IPS DF 4.7 (cell line): ENCODE measurements around the gene ALK.

Experiments
- DNase-seq: peaks from one replicate; pipeline ENCODE4 v3.0.0-alpha.2; 2013; ENCODE audit warnings: low spot score; ENCODE audit errors: extremely low read depth

ALK gene

DNA sequence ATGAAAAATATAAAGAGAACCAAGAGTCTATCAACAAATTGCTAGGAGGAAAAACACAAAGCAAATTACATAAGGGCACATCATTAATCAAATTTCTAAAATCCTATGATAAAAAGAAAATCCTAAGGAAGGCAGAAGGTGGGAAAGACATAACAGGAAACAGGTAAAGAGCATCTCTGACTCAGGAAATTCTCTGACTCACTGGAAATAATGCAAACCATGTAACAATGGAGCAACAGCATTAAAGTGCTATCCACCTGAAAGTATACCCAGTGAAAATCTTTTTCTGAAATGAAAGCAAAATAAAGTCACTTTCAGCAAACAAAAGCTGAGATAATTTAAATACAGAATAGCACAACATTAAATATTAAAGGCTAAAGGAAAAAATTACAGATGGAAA is 10.9 kb downstream of the ALK start:
- DNase-seq = no peak

DNA sequence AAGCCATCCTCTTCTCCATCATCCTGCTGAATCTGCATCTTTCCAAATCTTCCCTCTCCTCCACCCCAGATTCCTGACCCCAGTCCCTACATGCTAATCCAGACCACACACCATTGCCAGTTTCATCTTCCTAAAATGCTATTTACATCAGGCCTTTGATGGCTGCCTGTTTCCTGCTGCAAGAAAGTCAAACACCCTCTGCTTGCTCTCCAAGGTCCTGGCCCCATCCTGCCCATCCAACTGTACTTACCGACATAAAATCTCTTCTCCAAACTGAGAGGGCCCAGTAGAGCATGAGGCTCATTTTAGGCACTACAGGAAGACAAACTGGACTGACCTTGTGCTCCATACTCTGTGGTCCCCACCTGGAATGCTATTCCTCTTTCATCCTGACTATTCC is 19.0 kb downstream of the ALK start:
- no peak for DNase-seq

DNA sequence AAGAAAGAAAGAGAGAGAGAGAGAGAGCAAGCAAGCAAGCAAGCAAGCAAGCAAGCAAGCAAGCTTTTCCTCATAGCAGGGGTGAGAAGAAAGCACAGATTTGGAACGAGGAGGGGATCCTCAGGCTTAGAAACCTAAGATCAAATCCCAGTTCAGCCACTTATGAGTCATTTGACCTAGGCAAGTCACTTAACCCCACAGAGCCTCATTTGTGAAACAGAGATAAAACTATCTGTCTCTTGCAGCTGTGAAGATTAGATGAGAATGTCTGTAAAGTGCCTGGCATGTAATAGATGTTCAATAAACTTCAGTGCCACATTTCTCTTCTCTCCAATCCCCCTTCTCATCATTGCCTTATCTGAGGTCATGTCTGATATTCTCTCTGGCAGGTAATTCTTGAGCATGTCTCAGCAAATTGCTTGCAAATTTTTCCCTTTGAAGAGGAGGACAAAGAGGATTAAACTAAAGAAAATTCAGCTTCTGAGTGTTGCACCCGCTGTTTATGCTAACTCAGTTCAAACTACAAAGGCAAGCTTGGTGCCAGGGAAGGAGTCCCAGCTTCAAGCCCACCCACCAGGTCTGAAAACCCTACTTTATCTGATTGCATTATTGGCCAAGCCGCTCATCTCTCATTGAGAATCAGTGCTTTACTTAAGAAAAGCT is 20.3 kb downstream of the ALK start:
- no peak for DNase-seq

DNA sequence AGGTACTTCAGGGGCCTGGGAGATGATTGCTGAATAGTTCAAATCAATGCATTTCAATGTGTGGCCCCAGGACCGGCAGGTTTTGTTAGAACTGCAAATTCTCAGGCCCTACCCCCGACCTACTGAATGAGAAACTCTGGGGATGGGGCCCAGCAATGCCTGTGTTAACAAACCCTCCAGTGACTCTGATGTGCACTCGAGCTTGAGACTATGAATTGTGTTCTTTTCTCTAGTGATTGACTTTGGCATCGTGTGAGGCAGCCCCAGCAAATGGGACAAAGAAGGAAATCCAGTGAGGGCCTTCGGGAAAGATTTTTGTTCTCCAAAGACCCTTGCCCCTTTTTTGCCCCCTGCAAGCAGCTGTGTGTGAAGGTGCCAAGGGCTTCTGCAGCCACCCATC is 22.4 kb downstream of the ALK start:
- DNase-seq = no peak

DNA sequence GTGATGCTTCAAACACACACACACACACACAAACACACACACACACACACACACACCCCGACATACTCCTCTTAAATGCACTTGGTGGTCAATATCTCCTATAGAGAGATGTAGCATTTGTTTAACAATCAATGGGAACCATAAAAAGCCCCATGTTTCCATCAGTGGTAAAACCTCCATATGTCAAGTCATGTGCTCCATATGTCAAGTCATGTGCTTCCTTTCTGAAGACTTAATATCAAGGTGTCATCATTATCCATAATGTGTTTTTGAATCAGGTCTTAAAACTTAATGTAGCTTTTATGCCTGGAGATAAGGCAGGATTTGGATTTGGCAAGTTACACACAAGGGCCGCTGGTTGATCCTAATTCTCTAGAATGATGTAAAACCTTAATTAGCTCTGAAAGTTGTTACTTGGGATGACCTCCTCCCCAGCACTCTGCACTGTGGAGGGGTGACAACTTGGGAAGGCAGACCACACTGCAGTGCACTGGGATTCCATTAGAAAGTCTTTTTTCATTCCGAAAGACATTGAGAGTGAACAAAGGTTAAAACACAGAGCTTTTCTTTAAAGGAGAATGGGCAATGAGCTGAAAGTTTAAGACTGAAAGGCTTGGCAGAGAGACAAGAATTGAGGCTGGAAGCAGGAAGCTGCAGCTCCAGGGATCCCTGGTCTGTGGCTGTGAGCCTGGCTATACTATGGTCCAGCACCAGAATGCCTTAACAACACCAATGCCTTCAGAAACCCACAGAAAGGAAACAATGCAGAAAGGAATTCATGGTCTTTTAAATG is 26.4 kb downstream of the ALK start:
- no peak for DNase-seq

DNA sequence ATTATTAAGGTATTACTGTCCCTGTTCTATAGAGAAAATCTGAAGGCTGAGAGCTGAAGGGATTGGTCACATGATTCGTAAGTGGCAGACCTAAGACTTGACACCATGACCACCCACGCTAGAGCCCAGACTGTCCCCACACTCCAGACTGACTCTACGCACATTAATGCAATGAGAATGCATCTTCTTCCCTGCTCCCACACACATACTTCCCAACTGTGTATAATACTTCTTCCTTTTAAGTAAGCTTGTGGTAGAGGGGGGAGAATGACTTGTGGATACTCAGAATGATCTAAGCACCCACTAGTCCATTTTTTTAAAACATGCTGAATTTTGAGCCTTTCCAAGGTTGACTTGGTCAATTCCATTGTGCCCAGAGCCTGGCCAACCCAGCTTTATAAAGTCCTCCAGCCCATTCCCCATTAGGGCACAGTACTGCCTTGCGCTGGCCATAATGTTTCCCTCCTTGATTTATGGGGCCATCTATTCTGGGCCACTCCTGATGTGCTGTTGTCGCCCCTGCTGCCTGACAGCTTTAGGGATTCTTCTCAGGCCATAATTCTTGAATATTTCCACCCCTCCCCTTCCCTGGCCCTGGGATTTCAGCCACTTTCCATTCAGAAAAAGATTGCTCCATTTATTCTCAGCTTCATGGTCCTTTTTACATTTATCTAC is 28.7 kb downstream of the ALK start:
- no peak for DNase-seq

DNA sequence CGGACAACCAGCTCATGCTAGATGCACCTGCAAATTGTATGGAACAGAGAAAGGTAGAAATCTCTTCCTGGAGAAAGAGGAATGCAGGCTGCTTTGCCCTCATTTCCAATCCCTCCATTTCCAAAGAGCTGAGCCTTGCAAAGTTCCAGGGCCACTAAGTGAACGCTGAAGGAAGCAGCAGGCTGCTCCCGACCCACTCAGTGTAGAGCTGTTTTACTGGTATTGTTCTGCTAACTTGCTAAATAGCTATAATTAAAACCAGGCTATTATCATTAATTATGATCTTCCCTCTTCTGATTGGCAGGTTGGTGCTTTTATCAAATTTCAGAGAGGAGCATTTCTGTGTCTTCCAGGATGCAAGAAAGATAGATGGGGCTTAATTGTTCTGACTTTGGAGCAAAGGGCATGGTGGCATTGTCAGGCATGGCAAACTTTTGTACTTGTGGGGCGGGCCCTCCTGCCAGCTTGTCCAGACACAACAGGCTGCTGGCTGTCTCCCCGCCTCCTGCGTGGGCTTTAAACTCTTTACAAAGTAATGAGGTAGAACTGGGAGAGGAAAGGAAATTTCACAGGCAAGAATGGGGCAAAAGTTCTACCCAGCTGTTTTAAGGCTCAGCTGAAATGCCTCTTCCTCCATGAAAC is 40.2 kb downstream of the ALK start:
- no peak for DNase-seq

DNA sequence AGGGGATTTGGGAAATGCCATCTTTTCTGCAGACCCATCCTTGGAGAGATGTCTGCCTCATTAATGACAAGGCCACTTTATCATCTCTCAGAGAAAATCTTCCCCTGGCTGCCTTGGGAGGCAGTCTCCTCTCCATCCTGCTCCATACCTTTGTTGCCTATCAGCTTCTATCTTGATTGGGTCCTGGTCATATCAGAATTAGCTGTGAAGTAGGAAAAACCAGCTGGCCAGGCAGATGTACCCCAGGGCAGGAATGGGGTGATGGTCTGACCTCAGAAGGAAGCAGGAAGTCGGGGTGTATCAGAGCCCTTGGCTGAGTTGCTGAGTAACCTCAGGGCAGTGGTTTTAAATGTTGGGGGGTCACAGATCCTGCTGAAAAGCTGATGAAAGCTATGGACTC is 41.3 kb downstream of the ALK start:
- DNase-seq = no peak

DNA sequence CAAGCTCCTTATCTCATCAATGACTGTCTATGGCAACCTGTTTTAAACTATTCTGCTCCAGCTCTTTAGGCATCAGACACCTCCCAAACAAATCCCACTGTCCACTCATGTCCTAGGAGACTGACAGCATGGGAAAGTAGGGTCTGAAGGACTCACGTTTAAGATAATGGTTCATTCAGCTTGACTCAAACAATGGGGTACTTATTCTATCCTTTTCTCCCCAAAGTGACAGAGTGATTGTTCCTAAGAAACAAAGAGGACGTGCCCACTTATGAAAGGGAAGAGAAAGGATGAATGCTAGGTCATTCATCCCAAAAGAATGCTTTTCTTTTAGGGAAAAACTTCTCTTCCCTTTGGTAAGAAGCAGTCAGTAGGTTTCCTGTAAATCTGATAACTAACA is 41.9 kb downstream of the ALK start:
- DNase-seq = no peak

DNA sequence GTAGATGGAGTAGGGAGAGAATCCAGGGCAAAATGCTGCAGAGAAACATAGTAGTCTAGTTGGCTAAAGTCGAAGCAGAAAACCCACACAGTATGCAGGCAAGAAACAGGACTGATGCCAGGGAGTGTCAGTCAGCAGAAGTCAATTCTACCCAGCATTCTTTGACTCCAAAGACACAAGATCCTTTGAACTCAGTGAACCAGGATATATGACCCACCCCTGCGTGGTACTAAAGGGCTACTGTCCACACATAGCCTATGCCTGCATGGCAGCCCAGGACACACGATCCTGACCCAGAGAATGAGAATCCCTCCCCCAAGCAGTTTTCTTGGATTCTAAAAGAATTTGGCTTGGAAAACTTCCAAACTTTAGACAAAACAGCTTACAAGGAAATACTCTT is 42.5 kb downstream of the ALK start:
- DNase-seq = no peak

DNA sequence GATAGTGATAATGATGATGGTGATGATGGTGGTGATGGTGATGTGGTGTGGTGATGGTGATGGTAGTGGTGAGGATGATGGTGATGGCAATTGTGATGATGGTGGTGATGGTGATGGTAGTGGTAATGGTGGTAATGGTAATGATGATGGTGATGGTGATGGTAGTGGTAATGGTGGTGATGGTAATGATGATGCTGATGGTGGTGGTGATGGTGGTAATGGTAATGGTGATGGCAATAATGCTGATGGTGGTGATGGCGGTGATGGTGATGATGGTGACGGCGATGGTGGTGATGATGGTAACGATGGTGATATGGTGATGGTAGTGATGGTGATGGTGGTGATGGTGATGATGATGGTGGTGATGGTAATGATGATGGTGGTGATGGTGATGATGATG is 45.0 kb downstream of the ALK start:
- DNase-seq = no peak

DNA sequence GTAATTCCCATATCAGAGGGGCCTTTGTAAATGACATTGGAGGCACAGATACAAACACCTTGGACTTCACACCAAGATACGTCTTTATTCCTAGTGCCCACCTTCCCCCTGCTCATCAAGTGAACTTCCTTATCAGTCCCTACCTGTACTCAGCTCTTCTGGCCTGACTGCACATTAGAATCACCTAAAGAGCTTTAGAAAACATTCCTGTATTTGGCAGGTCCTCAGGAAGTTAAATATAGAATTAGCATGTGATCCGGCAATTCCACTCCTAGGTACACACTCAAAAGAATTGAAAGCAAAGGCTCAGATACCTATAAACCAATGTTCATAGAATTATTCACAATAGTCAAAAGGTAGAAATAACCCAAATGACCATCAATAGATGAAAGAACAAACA is 46.6 kb downstream of the ALK start:
- DNase-seq = no peak

DNA sequence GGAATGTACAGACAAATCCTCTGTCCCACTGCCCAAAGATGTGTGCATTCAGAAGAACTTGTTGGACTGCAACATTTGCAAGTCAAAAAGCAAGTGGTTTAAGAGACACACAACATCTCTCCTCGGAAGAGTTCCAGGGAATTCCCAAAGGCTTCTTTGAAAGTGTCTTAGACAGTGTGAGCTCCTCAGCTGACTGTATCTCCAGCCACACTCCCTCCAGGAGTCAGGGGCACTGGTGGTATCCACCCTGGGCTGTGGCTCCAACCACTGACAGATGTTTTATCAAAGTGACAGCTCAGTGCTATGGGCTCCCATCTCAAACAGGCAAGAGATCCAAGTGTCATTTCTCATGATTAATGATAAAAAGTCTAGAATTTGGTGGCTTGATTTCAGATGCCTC is 48.5 kb downstream of the ALK start:
- DNase-seq = no peak

DNA sequence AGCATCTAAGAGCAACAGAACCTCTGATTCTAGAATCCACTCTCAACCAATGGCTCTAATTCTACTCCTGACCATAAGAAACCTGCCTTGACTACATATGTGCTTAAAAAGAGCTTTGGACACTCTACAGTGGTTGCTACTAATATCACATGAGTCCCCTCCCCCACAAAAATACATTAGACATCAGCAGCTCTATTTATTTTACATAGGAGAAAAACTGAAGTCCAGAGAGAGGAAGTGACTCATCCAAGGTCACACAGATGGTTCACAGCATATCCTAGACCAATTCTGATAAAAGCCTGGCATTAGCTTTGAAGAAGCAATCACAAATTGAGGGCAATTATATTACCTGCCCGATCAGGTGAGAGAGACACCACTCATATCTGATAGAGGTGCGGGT is 49.8 kb downstream of the ALK start:
- no peak for DNase-seq

DNA sequence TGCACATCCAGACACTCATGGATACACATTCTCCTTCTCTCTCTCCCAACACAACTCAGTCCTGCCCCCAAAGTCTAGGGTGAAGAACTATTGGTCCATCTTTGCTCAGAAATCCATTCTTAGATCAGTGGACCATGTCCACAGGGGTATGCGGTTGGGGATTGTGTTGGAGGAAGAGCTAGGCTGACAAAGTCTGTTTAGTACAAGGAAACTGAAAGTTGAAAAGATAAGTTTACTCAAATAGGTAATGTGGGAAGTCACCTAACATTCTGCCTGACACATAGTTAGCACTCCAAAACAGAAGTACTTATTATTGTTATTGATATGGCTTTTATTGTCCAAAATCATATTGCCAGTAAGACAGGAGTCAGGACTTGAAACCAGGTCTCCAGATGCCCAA is 55.9 kb downstream of the ALK start:
- no peak for DNase-seq

DNA sequence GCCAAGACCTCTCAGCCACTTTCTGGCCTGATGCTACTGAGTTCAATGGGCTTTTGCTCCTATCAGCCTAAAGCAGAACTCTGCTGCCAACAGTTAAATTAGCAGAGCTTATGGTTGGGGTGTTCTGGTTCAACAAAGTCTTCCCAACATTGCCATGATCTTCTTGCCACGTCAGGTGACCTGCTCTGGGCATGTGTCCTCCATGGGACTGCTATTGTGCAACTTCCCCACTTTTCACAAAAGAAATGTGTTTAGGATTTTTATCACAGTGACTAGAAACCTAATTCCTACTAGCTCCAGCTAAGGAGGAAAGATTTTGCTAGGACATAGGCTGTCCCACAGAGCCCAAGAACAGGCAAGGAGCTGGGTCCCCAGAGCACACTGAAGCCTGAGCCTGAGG is 56.4 kb downstream of the ALK start:
- no peak for DNase-seq

DNA sequence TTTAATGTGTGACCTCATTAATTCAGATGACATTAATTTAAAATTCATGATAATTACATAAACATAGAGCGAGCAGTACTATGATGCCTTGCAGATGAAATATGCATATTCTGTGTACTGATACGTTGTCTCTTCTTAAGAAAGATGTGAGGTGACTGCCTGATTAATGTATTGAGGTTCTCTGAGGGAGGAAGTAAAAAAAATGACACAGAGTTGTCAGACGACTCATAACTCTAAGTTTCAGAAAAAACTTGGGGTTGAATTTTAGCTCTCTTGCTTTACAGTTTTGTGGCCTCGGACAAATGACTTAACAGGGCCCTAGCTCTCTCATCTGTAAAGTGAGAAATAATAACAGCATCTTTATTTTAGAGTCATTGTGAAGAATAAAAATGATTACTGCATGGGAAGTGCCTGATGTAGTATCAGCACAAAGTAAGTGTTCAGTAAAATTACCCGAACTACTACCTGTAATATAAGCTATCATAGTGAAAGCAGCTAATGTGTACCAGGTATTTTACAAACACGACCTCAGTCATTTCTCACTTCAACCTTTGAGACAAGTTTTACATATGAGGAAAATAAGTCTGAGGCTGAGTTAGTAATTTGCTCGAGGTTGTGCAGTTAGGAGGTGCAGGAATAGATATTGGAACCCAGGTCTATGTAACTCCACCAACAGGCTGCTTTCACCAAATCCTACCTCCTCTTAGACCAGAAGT is 65.3 kb downstream of the ALK start:
- DNase-seq = no peak

DNA sequence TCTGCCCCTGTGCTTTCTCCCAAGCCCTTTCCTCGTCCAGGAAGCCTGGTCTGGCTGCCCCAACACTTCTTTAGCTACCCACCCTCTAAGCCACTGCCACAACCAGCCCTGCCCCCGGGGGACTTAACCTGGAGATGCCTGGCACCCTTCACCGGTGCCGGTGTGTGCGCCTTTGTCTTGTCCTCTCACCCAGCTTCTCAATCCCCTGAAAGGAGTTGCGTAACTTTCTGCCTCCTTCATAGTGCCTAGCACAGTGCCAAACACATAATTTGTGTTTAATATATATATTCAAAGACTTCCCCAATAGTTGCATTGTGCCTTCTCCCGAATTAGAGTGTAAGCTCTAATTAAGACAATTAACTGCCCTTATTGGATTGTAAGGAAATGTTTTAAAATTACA is 70.6 kb downstream of the ALK start:
- no peak for DNase-seq

DNA sequence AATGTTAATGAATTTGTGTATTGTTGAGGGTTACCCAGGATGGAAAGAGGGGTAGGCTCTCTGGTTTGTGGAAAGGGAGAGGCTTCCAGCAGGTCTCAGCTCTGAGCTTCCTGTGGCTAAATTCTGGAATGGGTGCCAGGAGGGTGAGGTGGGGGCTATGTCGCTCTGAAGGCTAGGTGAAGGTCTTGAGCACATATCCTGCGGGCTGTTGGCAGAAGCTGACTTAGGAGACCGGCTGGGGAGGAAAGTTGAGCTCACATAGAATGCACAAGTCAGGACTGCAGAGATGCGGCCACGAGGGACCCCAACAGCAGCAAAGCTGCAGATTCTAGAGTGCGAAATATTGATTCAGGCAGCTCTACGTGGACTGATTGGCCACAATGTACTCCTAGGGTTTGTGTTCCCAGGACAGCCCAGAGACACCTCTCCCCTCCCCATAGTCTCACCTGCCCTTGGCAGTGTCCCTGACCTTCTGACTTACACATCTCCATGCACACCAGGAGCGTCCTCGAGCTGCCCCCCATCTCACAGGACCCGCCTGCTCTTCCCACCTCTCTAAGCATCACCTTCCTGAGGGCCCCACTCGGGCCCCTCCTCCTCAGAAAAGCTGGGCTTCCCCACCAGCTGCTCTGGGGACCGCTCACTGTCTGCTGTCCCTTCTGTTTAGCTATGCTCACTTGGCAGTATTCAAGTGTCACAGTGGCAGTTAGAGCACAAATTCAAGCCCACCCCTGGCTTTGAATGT is 72.6 kb downstream of the ALK start:
- DNase-seq = no peak

DNA sequence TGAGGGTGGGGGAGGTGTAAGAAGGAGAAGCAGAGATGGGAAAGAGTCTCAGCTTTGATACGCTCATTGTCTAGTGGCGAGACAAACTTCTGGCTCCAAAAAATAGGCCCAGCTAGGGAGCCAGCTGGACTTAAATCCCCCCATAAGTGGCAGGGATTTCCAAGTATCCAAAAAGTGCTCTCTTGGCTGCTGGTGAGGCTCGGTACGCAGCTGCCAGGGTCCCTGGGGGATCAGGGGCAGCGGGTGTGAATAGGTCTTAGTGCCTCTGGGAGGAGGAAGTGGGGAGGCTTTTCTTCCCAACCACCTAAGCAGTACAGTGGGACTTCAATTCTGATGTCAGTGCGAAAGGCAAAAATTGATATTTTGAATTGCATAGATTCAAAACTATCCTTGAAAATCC is 73.5 kb downstream of the ALK start:
- DNase-seq = no peak
